Fibroblast of upper back skin (primary cell): ENCODE data around the gene PRADC1.

Experiments
- DNase-seq: peaks from one replicate; pipeline ENCODE4 v3.0.0-alpha.2; 2013

The PRADC1 gene

GRCh38 chr2:73197579-73197978, 35.5 kb downstream of the PRADC1 start:
- no peak for DNase-seq

GRCh38 chr2:73187549-73187948, 45.5 kb downstream of the PRADC1 start:
- no peak for DNase-seq

- DNase-seq = no peak
Observed at GRCh38 chr2:73185965-73186364, 47.1 kb downstream of the PRADC1 start.
